NB4 (cell line): ENCODE measurements around the gene SLC17A2.

Source experiments
- MAX ChIP-seq: IDR thresholded peaks from 2 replicates; pipeline ENCODE4 v1.6.1; 2011; ENCODE audit warnings: low read depth, low read length
- MYC ChIP-seq: IDR thresholded peaks from 2 replicates; pipeline ENCODE4 v1.6.1; 2011; ENCODE audit warnings: low read depth, low read length
- POLR2A ChIP-seq: IDR thresholded peaks from 2 replicates; pipeline ENCODE4 v1.6.1; 2011; ENCODE audit warnings: mild to moderate bottlenecking; ENCODE audit not compliant: insufficient read length; ENCODE audit errors: extremely low read depth
- TF ChIP-seq, protein P1 (sequence below): IDR thresholded peaks from one replicate; pipeline ENCODE4 v1.5.1; 2012; ENCODE audit warnings: low read depth, low read length

DNA sequence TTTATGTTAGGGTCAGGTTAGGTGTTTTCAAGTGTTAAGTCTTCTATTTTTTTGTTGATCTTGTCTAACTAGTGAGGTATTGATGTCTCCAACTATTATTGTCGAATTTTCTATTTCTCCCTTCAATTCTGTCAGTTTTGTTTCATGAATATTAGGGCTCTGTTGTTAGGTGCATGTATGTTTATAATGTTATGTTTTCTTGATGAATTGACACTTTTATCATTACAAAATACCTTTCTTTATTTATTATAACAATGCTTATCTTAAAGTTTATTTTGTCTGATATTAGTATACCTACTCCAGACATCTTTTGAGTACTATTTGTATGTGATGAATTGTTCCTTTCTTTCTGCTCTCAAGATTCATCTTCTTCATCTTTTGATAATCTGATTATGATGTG lies 19.2 kb upstream of the SLC17A2 start:
- TF ChIP-seq, protein P1, sequence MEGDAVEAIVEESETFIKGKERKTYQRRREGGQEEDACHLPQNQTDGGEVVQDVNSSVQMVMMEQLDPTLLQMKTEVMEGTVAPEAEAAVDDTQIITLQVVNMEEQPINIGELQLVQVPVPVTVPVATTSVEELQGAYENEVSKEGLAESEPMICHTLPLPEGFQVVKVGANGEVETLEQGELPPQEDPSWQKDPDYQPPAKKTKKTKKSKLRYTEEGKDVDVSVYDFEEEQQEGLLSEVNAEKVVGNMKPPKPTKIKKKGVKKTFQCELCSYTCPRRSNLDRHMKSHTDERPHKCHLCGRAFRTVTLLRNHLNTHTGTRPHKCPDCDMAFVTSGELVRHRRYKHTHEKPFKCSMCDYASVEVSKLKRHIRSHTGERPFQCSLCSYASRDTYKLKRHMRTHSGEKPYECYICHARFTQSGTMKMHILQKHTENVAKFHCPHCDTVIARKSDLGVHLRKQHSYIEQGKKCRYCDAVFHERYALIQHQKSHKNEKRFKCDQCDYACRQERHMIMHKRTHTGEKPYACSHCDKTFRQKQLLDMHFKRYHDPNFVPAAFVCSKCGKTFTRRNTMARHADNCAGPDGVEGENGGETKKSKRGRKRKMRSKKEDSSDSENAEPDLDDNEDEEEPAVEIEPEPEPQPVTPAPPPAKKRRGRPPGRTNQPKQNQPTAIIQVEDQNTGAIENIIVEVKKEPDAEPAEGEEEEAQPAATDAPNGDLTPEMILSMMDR: no peak
- TF ChIP-seq MAX (no peak), POLR2A (no peak), MYC (no peak)
